Psoas muscle (tissue), 8 donors: Measurements from ENCODE around the gene PRKCA. TPM values are rescaled to one million over a fixed set of nuclear protein-coding genes. Genes with fewer than 3 reads are reported as not detected.

ENCODE experiments used
- ATAC-seq, 4 donors: fragments of 200-7000 bp; cut with Tn5 transposase; one replicate each; pipeline ENCODE4 v1.9.1; 2020; ENCODE audit warnings: moderate library complexity in 3 of 4, mild to moderate bottlenecking in 2 of 4
- DNase-seq, 2 donors: peaks; one replicate each; pipeline ENCODE4 v3.0.0-alpha.2; 2020
- H3K27ac ChIP-seq: fragments of 200-600 bp; one replicate; pipeline ENCODE4 v1.8.0; 2022
- H3K27me3 ChIP-seq, 3 donors: fragments of 200-600 bp in 1 of 3; one replicate each; pipeline versions ENCODE4 v1.6.1 to v1.8.0; 2013 to 2022; ENCODE audit warnings: low read length in 2 of 3, mild to moderate bottlenecking in 2 of 3, moderate library complexity in 1 of 3; ENCODE audit not compliant: insufficient read depth in 3 of 3
- H3K36me3 ChIP-seq, 2 donors: fragments of 200-600 bp in 1 of 2; one replicate each; pipeline versions ENCODE4 v1.6.1 to v1.8.0; 2013 to 2022; ENCODE audit warnings: low read depth in 1 of 2, mild to moderate bottlenecking in 1 of 2, moderate library complexity in 1 of 2; ENCODE audit not compliant: insufficient read depth in 1 of 2
- H3K4me1 ChIP-seq: fragments of 200-600 bp; one replicate; pipeline ENCODE4 v1.8.0; 2022
- H3K4me3 ChIP-seq: fragments of 200-600 bp; one replicate; pipeline ENCODE4 v1.8.0; 2022; ENCODE audit warnings: mild to moderate bottlenecking
- H3K9me3 ChIP-seq: fragments of 200-600 bp; one replicate; pipeline ENCODE4 v1.8.0; 2022
- WGBS, 3 donors: extraction: QIAGEN DNeasy Blood & Tissue Kit; methylation state at CpG; one replicate each; pipeline versions ENCODE4 v1.1.6 to v1.1.7; 2013; 5-methylcytosine and 5-hydroxymethylcytosine counted together
- intact Hi-C, 2 donors: fragments of 100-400 bp; cut with DNase I; formaldehyde crosslinking; loops; one replicate each; pipeline versions ENCODE4 v1.11.0 to v1.14.2; 2022
- polyA plus RNA-seq, 3 donors: library from polyadenylated mRNA; stranded (reverse); fragments of 200-250 nt; gene quantifications; one replicate each; pipeline ENCODE4 v1.2.3, GENCODE V29; 2013
- total RNA-seq, 4 donors: library from RNA; stranded (reverse); fragmentation: NEBNext Ultra II Directional in 2 of 4; extraction: Animal tissue kit (Norgen Biotek cat#: 25700) in 2 of 4; gene quantifications; one replicate each; pipeline versions ENCODE4 v1.2.1 to v1.2.4, GENCODE V29; 2021 to 2023
- TF ChIP-seq, protein P1 (sequence below): fragments of 200-600 bp; IDR thresholded peaks from one replicate; pipeline ENCODE4 v1.8.0; 2022; ENCODE audit warnings: antibody characterized with exemption
- donor health status: healthy with polysubstance abuse.
- donor health status: DM: no; HTN: no; CAD: no; lungs with moderate emphysema.
- donor health status: Bipolar disorder and iron deficiency.
- donor health status: healthy.
- donor health status: DM: yes; HTN: yes; CAD: no.
- donor health status: DM: no; HTN: no; CAD: no.
- donor health status: DM: no; HTN: no; CAD: no.
- donor health status: DM: yes; HTN: yes; CAD: no.

PRKCA gene
- total and polyA plus RNA-seq, 7 donors = 0.35 to 15.5 (median 8.2) TPM

GRCh38 chr17:66835476-66835875 is 533.1 kb downstream of the PRKCA start:
- Histone ChIP-seq H3K27me3 (peaks cover 0 to 37% (median 17%) of the 10 kb centered on the region in 3 donors), H3K9me3 (no peaks in the 10 kb centered on the region), H3K4me1 (no peaks in the 10 kb centered on the region), H3K4me3 (no peak overlapping the region), H3K27ac (no peak overlapping the region), H3K36me3 (no peaks in the 10 kb centered on the region)
- ATAC-seq = no peak
- DNase-seq = no peak
- 34 to 43% (median 41%) methylated on average over 16 of the region's 16 CpGs for WGBS, 3 donors
- TF ChIP-seq, protein P1, sequence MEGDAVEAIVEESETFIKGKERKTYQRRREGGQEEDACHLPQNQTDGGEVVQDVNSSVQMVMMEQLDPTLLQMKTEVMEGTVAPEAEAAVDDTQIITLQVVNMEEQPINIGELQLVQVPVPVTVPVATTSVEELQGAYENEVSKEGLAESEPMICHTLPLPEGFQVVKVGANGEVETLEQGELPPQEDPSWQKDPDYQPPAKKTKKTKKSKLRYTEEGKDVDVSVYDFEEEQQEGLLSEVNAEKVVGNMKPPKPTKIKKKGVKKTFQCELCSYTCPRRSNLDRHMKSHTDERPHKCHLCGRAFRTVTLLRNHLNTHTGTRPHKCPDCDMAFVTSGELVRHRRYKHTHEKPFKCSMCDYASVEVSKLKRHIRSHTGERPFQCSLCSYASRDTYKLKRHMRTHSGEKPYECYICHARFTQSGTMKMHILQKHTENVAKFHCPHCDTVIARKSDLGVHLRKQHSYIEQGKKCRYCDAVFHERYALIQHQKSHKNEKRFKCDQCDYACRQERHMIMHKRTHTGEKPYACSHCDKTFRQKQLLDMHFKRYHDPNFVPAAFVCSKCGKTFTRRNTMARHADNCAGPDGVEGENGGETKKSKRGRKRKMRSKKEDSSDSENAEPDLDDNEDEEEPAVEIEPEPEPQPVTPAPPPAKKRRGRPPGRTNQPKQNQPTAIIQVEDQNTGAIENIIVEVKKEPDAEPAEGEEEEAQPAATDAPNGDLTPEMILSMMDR = no peak
- intact Hi-C loops = no loop called here

- Histone ChIP-seq H3K27ac (no peak overlapping the region), H3K27me3 (peaks cover 0 to 37% (median 17%) of the 10 kb centered on the region in 3 donors), H3K4me3 (no peak overlapping the region), H3K4me1 (no peaks in the 10 kb centered on the region), H3K9me3 (no peaks in the 10 kb centered on the region), H3K36me3 (no peaks in the 10 kb centered on the region)
- WGBS, 3 donors = 64 to 68% (median 64%) methylated on average over 11 of the region's 11 CpGs
- TF ChIP-seq, protein P1 = no peak
- ATAC-seq = no peak
- intact Hi-C loops = no loop called here
- no peak for DNase-seq
These were observed 533.9 kb downstream of the PRKCA start for GRCh38 chr17:66836063-66837005.

DNA sequence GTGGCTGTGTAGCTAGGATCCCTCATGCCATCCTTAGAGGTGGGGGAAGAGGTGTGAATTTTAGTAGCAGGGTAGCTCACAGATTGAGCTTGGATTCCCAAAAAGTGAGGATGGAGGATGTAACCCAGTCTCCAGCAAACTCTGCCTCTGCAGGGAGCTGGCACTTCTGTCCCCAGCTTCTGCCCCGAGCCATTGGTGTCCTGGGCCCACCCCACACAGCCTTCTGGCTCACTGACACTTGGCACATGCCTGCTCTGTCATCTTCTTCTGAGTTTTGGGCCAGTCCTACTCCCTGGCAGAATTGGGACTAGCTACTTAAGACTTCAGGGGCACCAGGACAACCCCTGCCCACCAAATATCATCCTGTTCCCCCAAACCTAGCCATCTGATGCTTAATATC is 534.8 kb downstream of the PRKCA start:
- peaks cover 0 to 37% (median 17%) of the 10 kb centered on the region in 3 donors for H3K27me3 ChIP-seq
- H3K4me1 ChIP-seq = no peaks in the 10 kb centered on the region
- no peak overlapping the region for H3K27ac ChIP-seq
- no peak for DNase-seq
- no peaks in the 10 kb centered on the region for H3K36me3 ChIP-seq
- intact Hi-C loops = no loop called here
- TF ChIP-seq, protein P1 = no peak
- 67 to 75% (median 67%) methylated on average over 1 of the region's 1 CpG for WGBS, 3 donors
- H3K4me3 ChIP-seq = no peak overlapping the region
- ATAC-seq = no peak
- no peaks in the 10 kb centered on the region for H3K9me3 ChIP-seq

GRCh38 chr17:66837885-66838665 is 535.7 kb downstream of the PRKCA start:
- Histone ChIP-seq H3K4me3 (no peak overlapping the region), H3K36me3 (no peaks in the 10 kb centered on the region), H3K27me3 (peaks cover 0 to 37% (median 17%) of the 10 kb centered on the region in 3 donors), H3K4me1 (no peaks in the 10 kb centered on the region), H3K9me3 (no peaks in the 10 kb centered on the region), H3K27ac (no peak overlapping the region)
- 71 to 78% (median 77%) methylated on average over 11 of the region's 11 CpGs for WGBS, 3 donors
- TF ChIP-seq, protein P1 = no peak
- intact Hi-C loops = no loop called here
- ATAC-seq (no peak), DNase-seq (no peak)
